ENCODE measurements around the gene MEIS2.
"Not testable (repeated sequence)": the region's sequence is repeated elsewhere in the genome, so short reads cannot be mapped to it uniquely, and the experiment has no call there.

Gene MEIS2

DNA sequence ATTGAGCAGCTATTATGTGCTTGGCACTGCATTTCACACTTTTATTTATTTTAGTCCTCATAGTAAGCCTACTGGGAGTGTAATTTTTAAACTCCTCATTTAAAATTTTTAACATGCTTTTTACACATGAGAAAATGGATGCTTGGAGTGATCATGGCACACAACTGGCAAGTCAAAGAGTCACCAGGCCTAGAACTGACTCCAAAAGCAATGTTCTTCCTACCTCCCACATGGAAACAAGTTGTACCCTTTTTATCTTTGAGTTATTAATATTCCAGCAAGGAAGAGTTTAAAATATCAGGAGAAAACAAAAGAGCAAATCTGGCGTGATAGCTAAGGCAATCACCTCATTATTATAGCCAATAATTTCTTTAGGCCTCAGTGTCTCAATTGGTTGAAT lies 100.6 kb downstream of the MEIS2 start:
- no peak for DNase-seq

- no peak for DNase-seq
Observed at GRCh38 chr15:36996538-36997181, 103.7 kb downstream of the MEIS2 start.

- DNase-seq = no peak
Observed at GRCh38 chr15:36996121-36996520, 104.2 kb downstream of the MEIS2 start.

GRCh38 chr15:36994790-36995189 lies 105.6 kb downstream of the MEIS2 start:
- DNase-seq = no peak

DNA sequence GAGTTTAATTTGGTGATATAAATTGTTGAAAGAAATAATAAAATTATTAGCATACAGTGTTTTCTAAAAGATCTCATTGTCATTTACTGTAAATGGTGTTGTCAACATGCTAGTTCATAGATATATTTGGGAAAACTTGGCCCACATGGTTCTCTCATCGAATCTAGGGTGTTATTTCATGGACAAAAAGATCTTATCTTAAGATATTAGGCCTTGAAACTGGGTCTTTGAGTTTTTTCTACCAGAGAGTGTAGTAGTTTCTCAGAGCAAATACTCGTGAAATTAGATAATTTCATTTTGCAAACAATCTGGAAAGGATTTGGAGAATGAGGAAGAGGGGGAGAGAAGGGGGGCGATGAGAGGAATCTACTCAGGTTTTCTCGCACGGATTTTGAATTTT lies 107.9 kb downstream of the MEIS2 start:
- no peak for DNase-seq

- DNase-seq = peak; percentile 13
Observed at GRCh38 chr15:36988947-36989346, 111.4 kb downstream of the MEIS2 start.

DNA sequence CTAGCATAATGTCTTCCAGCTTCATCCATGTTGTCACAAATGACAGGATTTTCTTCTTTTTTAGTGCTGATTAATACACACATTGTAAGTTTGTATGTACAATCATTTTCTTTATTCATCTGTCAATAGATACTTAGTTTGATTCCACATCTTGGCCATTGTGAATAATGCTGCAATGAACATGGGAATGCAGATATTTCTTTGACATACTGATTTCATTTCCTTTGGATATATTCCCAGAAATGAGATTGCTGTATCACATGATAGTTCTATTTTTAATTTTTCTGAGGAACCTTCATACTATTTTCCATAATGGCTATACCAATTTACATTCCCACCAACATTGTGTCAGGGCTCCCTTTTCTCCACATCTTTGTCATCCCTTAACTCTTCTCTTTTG lies 117.9 kb downstream of the MEIS2 start:
- DNase-seq = no peak

DNA sequence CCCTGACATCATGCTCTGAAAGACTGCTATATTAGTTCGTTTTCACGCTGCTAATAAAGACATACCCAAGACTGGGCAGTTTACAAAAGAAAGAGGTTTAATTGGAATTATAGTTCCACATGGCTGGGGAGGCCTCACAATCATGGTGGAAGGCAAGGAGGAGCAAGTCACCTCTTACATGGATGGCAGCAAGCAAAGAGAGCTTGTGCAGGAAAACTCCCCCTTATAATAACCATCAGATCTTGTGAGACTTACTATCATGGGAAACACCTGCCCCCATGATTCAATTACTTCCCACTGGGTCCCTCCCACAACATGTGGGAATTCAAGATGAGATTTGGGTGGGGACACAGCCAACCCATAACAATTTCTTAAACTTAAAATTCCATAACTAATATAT lies 120.1 kb downstream of the MEIS2 start:
- not testable (repeated sequence) for DNase-seq

GRCh38 chr15:36978625-36979024 lies 121.7 kb downstream of the MEIS2 start:
- no peak for DNase-seq

DNA sequence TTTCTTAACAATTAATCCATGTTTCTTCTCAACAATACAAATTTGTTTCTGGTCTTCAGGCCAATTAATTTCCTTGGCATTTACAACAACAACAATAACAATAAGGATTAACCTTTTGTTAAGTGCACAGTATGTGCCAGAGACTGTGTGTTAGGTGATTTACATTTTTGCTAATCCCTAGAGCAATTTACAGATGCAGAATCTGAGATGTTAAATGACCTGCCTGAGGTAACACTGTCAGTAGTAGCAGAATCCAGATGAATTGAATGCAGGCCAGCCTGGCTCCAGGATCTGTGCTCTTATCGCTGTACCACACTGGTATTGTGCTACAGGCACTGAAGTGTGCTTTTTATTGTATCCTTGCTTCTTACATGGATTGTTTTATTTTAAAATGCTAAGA lies 122.2 kb downstream of the MEIS2 start:
- DNase-seq = no peak

- DNase-seq = no peak
Observed at GRCh38 chr15:36977659-36978058, 122.7 kb downstream of the MEIS2 start.

DNA sequence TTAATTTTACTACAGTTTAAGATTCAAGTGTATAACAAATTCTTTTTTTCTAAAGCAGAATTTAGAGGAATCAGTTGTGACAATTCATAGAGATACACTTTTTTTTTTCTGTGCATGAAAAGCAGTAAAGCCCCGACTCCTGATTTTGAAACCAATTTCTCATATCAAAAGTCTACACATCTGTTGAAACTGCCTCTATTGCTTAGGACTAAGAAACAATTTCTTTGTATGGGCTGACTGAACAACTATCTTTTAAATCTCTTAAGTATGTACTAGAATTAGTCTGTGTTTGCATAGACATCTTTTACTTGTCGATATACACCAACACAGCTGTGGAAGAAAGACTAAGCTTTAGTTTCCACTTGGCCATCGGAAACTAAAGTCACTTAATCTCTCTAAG lies 127.6 kb downstream of the MEIS2 start:
- DNase-seq = no peak

DNA sequence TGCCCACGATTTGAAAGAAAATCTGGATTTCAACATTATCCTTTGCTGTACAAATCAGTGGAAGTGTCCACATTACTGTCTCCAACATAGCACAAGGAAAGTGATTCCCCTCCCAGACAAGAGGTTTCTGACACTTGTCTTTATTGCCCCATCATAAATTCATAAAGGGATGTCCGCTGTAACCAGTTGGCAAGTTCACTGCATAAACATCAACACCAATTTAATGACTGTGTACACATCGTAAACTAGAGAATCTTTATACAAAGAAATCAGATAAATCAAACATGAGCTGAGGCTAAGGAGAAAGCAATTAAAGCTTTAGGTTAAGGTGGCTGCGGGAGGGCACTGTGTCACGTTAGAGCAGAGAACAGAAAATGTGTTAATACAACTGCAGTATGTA lies 129.8 kb downstream of the MEIS2 start:
- DNase-seq = no peak

- no peak for DNase-seq
Observed at GRCh38 chr15:36967929-36968328, 132.4 kb downstream of the MEIS2 start.

GRCh38 chr15:36966708-36967107 lies 133.6 kb downstream of the MEIS2 start:
- DNase-seq = no peak

- DNase-seq = no peak
Observed at GRCh38 chr15:36965570-36966342, 134.6 kb downstream of the MEIS2 start.

DNA sequence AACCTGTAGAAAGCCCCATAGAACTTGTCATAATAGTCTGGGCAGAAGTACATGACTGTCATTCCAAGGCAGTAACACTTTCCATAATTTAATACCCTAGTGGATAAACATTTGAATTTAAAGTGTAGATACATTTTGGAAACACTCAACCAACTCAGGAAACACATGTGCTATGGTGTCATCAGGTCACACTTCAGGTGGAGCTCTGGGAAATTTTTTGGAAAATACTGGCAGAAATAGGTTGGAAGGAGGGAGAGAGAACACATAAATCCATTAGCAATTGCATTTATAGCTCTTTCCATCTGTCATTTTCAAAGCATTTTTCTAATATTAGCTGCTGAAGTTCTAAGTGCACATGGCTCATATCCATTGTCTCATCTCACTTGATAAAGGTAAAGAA lies 135.7 kb downstream of the MEIS2 start:
- no peak for DNase-seq

DNA sequence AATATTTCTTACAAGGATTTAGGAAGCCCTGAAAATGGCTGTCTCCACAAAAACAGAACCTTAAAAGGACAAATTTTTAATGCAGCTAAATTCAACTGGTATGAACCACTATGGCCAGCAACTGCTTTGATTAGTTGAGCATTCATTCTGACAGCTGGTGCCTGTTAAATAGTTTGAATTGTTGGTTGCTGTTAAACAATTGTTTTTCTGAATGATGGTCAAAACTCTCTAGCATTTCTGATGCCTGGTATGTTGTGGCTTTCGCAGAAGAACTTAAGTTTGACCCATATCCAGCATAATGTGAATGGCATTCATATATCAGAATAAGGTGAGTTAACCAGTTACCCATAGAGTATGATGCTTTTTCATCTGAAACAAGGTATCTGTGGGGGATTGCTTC lies 138.4 kb downstream of the MEIS2 start:
- DNase-seq = no peak

GRCh38 chr15:36960947-36961227 lies 139.5 kb downstream of the MEIS2 start:
- peak; percentile 46 for DNase-seq

DNA sequence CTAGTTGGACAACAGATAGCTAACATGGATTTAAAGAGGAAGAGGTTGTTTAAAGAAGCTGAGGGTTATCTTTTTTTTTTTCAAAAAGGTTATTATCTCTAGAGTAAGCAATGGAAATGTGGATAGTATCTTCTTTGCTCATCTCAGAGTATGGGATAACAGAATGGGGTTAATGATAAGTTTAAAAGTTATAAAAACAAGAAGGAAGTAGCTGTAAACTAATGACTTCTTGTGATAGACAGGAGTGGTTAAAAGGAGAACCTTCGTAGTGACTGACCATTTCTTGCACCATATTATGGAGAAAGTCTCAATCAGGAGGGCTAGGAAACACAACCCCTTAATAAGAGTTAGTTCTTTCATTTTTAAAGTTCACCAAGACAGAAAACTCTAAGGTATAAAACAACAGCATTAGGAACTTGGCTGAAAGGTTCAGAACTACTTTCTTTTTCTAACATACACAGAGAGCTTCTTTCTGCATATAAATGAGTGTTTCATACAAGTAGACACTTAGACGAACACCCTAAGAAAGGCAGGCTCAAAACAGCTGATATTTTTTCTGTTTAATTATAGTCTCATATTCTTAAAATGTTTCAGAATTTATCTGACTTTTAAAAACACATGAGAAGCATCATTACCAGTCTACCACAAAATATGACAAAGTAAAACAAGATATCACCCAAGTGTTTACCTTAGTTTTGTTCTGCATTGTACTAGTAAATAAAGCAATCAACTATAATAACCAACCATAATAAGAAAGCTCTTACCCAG lies 140.0 kb downstream of the MEIS2 start:
- peak; percentile 60 for DNase-seq

GRCh38 chr15:36959746-36960145 lies 140.6 kb downstream of the MEIS2 start:
- no peak for DNase-seq

- DNase-seq = no peak
Observed at GRCh38 chr15:36958606-36959005, 141.7 kb downstream of the MEIS2 start.

DNA sequence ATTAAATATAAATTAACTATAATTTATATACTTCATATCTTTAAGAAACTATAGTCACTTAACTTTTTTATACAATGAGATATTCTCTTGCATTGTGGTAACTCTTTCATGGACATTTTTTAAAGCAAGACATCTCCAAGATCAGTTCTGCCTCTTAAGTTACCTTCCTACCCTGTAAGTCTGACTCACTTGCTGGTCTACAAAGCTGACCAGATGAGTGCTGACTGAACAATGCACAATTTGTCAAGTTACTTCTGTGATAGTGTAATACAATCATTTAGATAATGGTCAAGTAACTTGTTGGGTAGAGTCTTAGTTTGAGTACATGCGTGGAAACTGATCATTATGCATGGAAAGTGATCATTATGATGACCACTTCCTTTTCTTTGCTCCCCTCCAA lies 145.9 kb downstream of the MEIS2 start:
- DNase-seq = no peak

DNA sequence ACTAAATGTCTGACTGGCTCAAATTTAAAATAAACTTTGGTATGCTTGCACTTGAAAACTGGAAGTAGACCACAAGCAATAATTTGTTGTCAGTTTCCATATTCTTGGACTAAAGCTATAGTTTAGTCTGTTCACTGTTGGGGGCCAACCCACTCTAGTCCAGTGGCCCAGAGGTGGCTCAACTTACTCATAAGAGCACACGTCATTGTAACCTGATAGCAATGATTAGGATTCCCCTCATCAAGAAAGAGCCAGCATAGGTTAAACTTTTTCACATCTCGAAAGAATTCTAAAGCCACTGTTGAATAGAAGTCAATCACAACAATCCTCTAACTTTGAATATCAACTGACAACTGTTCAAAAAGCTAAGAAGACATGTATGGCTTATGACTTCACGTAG lies 147.0 kb downstream of the MEIS2 start:
- DNase-seq = no peak
